ENCODE measurements around the gene SIGLEC9.

DNA sequence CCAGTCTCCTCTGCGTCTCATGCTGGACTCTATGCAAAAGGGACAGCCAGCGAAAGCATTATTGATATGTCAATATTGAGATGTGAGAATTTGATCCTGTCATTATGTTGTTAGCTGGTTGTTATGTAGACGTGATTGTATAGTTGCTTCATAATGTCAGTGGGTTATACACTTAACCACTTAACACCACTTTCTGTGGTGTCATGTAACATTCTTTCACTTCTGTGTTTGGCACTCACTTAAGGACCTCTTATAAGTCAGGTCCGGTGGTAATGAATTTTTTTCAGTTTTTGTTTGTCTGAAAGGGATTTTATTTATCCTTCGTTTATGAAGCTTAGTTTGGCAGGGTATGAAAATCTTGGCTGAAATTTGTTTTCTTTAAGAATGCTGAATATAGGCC lies 10.3 kb downstream of the SIGLEC9 start:
- TF ChIP-seq EP300 (IDR thresholded peaks at IDR 0.05) = no peak
- TF ChIP-seq, protein P1, sequence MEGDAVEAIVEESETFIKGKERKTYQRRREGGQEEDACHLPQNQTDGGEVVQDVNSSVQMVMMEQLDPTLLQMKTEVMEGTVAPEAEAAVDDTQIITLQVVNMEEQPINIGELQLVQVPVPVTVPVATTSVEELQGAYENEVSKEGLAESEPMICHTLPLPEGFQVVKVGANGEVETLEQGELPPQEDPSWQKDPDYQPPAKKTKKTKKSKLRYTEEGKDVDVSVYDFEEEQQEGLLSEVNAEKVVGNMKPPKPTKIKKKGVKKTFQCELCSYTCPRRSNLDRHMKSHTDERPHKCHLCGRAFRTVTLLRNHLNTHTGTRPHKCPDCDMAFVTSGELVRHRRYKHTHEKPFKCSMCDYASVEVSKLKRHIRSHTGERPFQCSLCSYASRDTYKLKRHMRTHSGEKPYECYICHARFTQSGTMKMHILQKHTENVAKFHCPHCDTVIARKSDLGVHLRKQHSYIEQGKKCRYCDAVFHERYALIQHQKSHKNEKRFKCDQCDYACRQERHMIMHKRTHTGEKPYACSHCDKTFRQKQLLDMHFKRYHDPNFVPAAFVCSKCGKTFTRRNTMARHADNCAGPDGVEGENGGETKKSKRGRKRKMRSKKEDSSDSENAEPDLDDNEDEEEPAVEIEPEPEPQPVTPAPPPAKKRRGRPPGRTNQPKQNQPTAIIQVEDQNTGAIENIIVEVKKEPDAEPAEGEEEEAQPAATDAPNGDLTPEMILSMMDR (IDR thresholded peaks at IDR 0.05) = no peak
- TF ChIP-seq POLR2A (IDR thresholded peaks at IDR 0.05) = no peak
- no peak for TF ChIP-seq POLR2AphosphoS5 (IDR thresholded peaks at IDR 0.05)

Data from gastroesophageal sphincter (tissue), 3 donors.